ENCODE measurements around the gene ZP3.
A peak's percentile ranks its signal among the peaks of the same experiment; 100 is the strongest.
"Not testable (repeated sequence)": the region's sequence is repeated elsewhere in the genome, so short reads cannot be mapped to it uniquely, and the experiment has no call there.

Gene ZP3

GRCh38 chr7:76386691-76387260, 38.0 kb upstream of the ZP3 start:
- TF ChIP-seq CTCF (IDR thresholded peaks at IDR 0.05; ENCODE audit: low read depth, low read length, missing control alignments) = no peak
- DNase-seq (ENCODE audit: low read depth) = no peak
- no peak overlapping the region for H3K4me3 ChIP-seq (ENCODE audit: low read depth, low read length)

DNA sequence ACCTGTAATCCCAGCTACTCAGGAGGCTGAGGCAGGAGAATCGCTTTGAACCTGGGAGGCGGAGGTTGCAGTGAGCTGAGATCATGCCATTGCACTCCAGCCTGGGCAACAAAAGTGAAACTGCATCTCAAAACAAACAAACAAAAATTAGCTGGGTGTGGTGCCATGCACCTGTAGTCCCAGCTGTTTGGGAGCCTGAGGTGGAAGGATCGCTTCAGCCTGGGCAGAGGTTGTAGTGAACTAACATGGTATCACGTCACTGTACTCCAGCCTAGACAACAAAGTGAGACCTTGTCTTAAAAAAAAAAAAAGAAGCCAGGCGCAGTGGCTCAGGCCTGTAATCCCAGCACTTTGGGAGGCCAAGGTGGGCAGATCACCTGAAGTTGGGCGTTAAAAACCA, 37.0 kb upstream of the ZP3 start:
- DNase-seq (ENCODE audit: low read depth); H3K4me3 ChIP-seq (ENCODE audit: low read depth, low read length): not testable (repeated sequence)

DNA sequence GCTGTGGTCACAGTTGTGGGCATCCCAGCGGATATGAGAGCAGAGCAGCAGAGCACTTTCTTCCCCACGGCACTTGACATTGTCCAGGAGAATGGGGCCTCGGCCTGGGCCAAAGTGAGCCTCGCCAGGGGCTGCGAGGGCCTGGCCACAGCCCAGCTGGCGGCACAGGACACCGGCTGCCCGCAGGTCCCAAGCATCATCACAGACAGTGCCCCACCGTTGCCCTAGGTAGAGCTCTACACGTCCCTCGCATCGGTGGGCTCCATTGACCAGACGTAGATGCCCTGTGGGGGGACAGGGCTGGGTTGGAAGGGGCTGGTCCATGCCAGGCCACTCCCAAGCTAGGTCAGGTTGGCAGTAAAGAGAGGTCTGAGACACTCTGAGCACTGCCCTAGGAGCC, 34.7 kb upstream of the ZP3 start:
- TF ChIP-seq CTCF (IDR thresholded peaks at IDR 0.05; ENCODE audit: low read depth, low read length, missing control alignments) = no peak
- no peak for DNase-seq (ENCODE audit: low read depth)
- no peak overlapping the region for H3K4me3 ChIP-seq (ENCODE audit: low read depth, low read length)

- TF ChIP-seq CTCF (IDR thresholded peaks at IDR 0.05; ENCODE audit: low read depth, low read length, missing control alignments) = no peak
- peak overlapping the region; percentile 36 for H3K4me3 ChIP-seq (ENCODE audit: low read depth, low read length)
- DNase-seq (ENCODE audit: low read depth) = no peak
Measured at GRCh38 chr7:76392531-76393115, 32.1 kb upstream of the ZP3 start.

DNA sequence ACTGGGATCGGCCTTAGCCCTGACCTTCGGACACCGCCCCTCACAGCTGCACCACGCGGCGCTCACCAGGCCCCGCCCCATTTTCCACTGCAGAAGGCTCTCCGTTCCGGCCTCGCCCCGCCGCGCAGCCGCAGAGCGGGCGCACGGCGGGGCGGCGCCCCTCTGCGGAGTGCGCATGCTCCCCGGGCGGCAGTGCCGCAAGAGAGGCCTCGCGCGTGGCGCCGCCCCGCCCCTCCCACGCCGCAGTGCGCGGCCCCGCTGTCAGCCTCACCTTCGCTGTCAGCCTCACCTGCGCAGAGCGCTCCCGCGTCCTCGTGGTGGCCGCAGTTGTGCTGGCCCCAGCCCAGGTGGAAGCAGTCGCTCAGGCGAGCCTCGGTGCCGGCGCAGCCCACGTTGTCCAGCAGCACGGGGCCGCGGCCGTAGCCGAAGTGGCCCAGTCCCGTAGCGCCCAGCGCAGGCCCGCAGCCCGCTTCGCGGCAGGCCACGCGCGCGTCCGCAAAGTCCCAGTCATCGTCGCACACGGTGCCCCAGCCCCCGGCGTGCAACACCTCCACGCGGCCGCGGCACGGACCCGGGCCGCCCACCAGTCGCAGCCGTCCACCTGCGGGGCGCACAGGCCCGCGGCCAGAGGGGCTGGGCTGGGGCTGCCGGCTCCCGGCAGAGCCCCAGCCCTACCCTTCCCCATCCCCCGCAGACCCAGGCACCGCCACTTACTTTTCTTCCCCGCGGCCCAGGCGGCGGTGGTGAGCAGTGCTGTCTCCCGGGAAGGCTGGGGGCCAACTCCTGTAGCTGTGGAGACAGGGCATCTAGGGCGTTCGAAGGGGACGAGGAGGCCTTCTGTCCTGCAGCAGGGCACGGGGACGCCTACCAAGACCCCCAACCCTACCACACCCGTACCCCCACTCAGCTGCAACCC, 31.4 kb upstream of the ZP3 start:
- DNase-seq (ENCODE audit: low read depth) = peak; percentile 76
- peak overlapping the region; percentile 56 for H3K4me3 ChIP-seq (ENCODE audit: low read depth, low read length)
- TF ChIP-seq CTCF (IDR thresholded peaks at IDR 0.05; ENCODE audit: low read depth, low read length, missing control alignments) = no peak

GRCh38 chr7:76394957-76395356, 29.8 kb upstream of the ZP3 start:
- no peak for TF ChIP-seq CTCF (IDR thresholded peaks at IDR 0.05; ENCODE audit: low read depth, low read length, missing control alignments)
- no peak for DNase-seq (ENCODE audit: low read depth)
- no peak overlapping the region for H3K4me3 ChIP-seq (ENCODE audit: low read depth, low read length)

DNA sequence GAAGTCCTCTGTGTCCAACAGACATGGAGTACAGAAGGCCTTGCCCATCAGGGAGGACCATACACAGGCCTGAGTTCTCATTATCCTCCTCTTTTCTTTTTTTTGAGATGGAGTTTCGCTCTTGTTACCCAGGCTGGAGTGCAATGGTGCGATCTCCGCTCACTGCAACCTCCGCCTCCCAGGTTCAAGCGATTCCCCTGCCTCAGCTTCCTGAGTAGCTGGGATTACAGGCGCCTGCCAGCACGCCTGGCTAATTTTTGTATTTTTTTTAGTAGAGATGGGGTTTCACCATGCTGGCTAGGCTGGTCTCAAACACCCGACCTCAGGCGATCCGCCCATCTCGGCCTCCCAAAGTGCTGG, 29.2 kb upstream of the ZP3 start:
- H3K4me3 ChIP-seq (ENCODE audit: low read depth, low read length); DNase-seq (ENCODE audit: low read depth): not testable (repeated sequence)
